Mesothelial cell of epicardium (in vitro differentiated cells): Measurements from ENCODE around the gene SLC24A5. TPM values are rescaled to one million over a fixed set of nuclear protein-coding genes. Genes with fewer than 3 reads are reported as not detected.

Source experiments
- DNase-seq, 2 experiments: peaks; one replicate each; pipeline ENCODE4 v3.0.0; 2021; ENCODE audit warnings: low spot score in 2 of 2; ENCODE audit not compliant: unreplicated experiment in 2 of 2
- H3K27ac Mint-ChIP-seq: 2 replicates; pipeline ENCODE4 v1.8.0; 2021; ENCODE audit warnings: mixed read lengths
- H3K27me3 Mint-ChIP-seq: 2 replicates; pipeline ENCODE4 v1.8.0; 2021; ENCODE audit warnings: low read depth, mixed read lengths
- H3K36me3 Mint-ChIP-seq: 2 replicates; pipeline ENCODE4 v1.8.0; 2021; ENCODE audit warnings: mixed read lengths
- H3K4me1 Mint-ChIP-seq: 2 replicates; pipeline ENCODE4 v1.8.0; 2021; ENCODE audit warnings: mixed read lengths
- H3K4me3 Mint-ChIP-seq: 2 replicates; pipeline ENCODE4 v1.8.0; 2021; ENCODE audit warnings: mild to moderate bottlenecking, moderate library complexity, mixed read lengths
- H3K9me3 Mint-ChIP-seq: 2 replicates; pipeline ENCODE4 v1.8.0; 2021; ENCODE audit warnings: mixed read lengths
- CTCF ChIP-seq: fragments of 200-600 bp; sonication (generic); IDR thresholded peaks from one replicate; pipeline ENCODE4 v1.5.0; 2021; ENCODE audit warnings: antibody characterized with exemption; ENCODE audit not compliant: unreplicated experiment
- total RNA-seq: library from RNA; stranded (reverse); gene quantifications from 3 replicates; pipeline ENCODE4 v1.2.1, GENCODE V29; 2021

SLC24A5 gene
- total RNA-seq, 1 donor from 2014 or later: 0.16 TPM

DNA sequence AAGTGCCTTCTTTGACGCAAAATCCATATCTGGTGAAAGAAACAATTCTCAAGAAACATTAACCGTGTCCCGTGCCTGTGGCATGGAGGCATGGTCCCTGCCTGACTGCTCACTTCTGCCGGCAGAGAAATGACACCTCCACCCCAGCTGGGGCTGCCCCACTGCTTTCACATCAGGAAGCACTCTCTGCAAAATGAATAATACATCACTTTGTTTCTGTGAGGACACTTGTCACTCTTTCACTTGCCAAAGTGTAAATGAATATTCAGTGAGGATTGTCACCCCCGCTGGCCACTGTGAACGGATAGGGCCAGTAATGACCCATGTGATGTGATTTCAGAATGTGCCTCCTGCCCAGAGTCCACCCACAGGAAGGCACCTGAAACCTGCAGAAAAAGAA lies 31.1 kb upstream of the SLC24A5 start:
- peaks cover 18% of the 10 kb centered on the region for H3K4me1 Mint-ChIP-seq
- TF ChIP-seq CTCF: no peak

DNA sequence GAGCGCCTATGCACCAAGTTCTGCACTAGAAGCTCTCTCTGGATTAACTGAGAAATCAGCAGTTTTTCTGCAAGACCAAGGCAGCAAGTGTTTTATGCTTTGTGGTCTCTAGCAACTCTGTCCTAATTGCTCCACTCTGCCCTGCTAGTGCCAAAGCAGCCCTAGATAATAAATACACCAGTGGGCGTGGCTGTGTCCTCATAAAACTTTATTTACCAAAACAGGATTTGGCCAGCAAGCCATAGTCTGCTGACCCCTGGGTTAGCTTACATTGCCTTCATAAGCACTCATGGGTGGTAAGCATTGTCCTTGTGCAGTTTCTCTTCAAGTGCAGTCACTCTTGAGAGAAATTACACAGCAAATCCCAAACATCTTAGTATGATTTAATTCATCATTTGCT lies 30.7 kb upstream of the SLC24A5 start:
- Mint-ChIP-seq H3K4me3 (no peak overlapping the region), H3K4me1 (peaks cover 16% of the 10 kb centered on the region), H3K9me3 (peaks cover 4% of the 10 kb centered on the region), H3K36me3 (no peaks in the 10 kb centered on the region), H3K27ac (no peak overlapping the region), H3K27me3 (peaks cover 9% of the 10 kb centered on the region)
- TF ChIP-seq CTCF: no peak
- DNase-seq: no peak

More for the DNA sequence above, 31.1 kb upstream of the SLC24A5 start:
- no peak overlapping the region for H3K4me3 Mint-ChIP-seq
- no peak overlapping the region for H3K27ac Mint-ChIP-seq
- peaks cover 4% of the 10 kb centered on the region for H3K9me3 Mint-ChIP-seq
- no peak for DNase-seq
- peaks cover 9% of the 10 kb centered on the region for H3K27me3 Mint-ChIP-seq
- H3K36me3 Mint-ChIP-seq: no peaks in the 10 kb centered on the region

DNA sequence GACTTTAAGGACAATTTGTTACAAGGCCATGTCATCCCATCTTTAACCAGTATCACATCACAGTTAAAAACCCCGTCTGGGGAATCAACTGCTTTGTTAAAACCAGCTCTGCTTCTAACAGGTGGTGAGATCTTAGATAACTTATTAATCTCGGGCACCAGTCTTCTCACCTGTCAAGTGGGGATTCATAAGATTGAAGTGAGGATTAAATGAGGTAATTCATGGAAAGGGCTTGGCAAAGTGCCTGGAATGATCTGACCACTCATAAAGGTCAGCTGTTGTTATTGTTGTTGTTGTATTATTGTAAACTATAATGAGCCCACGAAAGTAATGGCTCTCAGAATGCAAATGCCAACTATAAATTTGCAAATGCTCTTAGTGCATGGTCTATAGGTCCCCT lies 30.1 kb upstream of the SLC24A5 start:
- H3K4me3 Mint-ChIP-seq: no peak overlapping the region
- DNase-seq: no peak
- H3K9me3 Mint-ChIP-seq: peaks cover 4% of the 10 kb centered on the region
- peaks cover 16% of the 10 kb centered on the region for H3K4me1 Mint-ChIP-seq
- no peaks in the 10 kb centered on the region for H3K36me3 Mint-ChIP-seq
- TF ChIP-seq CTCF: no peak
- H3K27me3 Mint-ChIP-seq: peaks cover 9% of the 10 kb centered on the region
- H3K27ac Mint-ChIP-seq: no peak overlapping the region

DNA sequence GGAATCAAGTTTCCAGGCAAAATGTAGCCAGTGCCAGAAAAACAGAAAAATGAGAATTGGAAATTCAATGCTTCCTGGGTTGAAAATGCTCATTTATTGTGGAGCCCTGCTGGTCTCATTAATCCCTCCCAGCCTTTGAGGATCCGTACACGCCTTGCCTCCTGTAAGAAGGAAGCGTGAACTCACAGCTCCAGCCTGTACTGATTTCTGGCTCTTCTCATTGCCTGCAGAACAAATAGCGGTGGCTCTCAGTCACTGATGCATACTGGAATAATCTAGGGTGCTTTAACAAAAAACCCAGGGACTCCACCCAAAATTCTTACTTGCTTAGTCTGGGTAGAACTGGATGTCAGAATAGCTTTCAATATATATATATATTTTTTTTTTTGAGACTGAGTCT lies 29.3 kb upstream of the SLC24A5 start:
- Mint-ChIP-seq H3K4me1 (peaks cover 11% of the 10 kb centered on the region), H3K4me3 (no peak overlapping the region), H3K9me3 (peaks cover 4% of the 10 kb centered on the region), H3K27me3 (peaks cover 9% of the 10 kb centered on the region), H3K27ac (no peak overlapping the region), H3K36me3 (no peaks in the 10 kb centered on the region)
- no peak for DNase-seq
- no peak for TF ChIP-seq CTCF

- Mint-ChIP-seq H3K36me3 (no peaks in the 10 kb centered on the region), H3K27ac (no peak overlapping the region), H3K4me1 (peaks cover 20% of the 10 kb centered on the region), H3K27me3 (peaks cover 7% of the 10 kb centered on the region), H3K9me3 (no peaks in the 10 kb centered on the region), H3K4me3 (no peak overlapping the region)
- no peak for TF ChIP-seq CTCF
- no peak for DNase-seq
These were observed 24.4 kb upstream of the SLC24A5 start for GRCh38 chr15:48096355-48096786.

GRCh38 chr15:48096813-48097212 lies 24.0 kb upstream of the SLC24A5 start:
- peaks cover 7% of the 10 kb centered on the region for H3K27me3 Mint-ChIP-seq
- peak overlapping the region; percentile 37 for H3K27ac Mint-ChIP-seq
- H3K4me1 Mint-ChIP-seq: peaks cover 23% of the 10 kb centered on the region
- DNase-seq: no peak
- H3K36me3 Mint-ChIP-seq: no peaks in the 10 kb centered on the region
- TF ChIP-seq CTCF: no peak
- no peak overlapping the region for H3K4me3 Mint-ChIP-seq
- no peaks in the 10 kb centered on the region for H3K9me3 Mint-ChIP-seq
